DOHH2 (cell line): ENCODE measurements around the gene KRTAP12-1.
"Not testable (repeated sequence)": the region's sequence is repeated elsewhere in the genome, so short reads cannot be mapped to it uniquely, and the experiment has no call there.

ENCODE experiments used
- H3F3A ChIP-seq: fragments of 200-600 bp; sonication (generic), shearing (Covaris generic); 2 replicates; pipeline ENCODE4 v1.6.0; 2016; ENCODE audit warnings: antibody characterized with exemption, mild to moderate bottlenecking; ENCODE audit not compliant: control insufficient read depth, insufficient read depth
- H3K27ac ChIP-seq: fragments of 200-600 bp; sonication (generic); 2 replicates; pipeline ENCODE4 v1.5.1; 2014; ENCODE audit warnings: low read depth, mild to moderate bottlenecking, low read length, moderate library complexity
- H3K27me3 ChIP-seq: fragments of 200-600 bp; sonication (generic); 2 replicates; pipeline ENCODE4 v1.6.1; 2014; ENCODE audit warnings: mild to moderate bottlenecking, low read length, mixed read lengths; ENCODE audit not compliant: control insufficient read depth
- H3K36me3 ChIP-seq: fragments of 200-600 bp; sonication (generic); 2 replicates; pipeline ENCODE4 v1.6.1; 2014; ENCODE audit warnings: mild to moderate bottlenecking, low read length, moderate library complexity, mixed read lengths; ENCODE audit not compliant: control insufficient read depth
- H3K4me1 ChIP-seq: fragments of 200-600 bp; sonication (generic); 2 replicates; pipeline ENCODE4 v1.6.1; 2014; ENCODE audit warnings: mild to moderate bottlenecking, low read length, mixed read lengths; ENCODE audit not compliant: control insufficient read depth
- H3K4me2 ChIP-seq: fragments of 200-600 bp; sonication (generic); 2 replicates; pipeline ENCODE4 v1.6.0; 2014; ENCODE audit warnings: mild to moderate bottlenecking, low read length, moderate library complexity
- H3K4me3 ChIP-seq: fragments of 200-600 bp; sonication (generic); 2 replicates; pipeline ENCODE4 v1.5.1; 2014; ENCODE audit warnings: mild to moderate bottlenecking, low read length, mixed read lengths
- H3K79me2 ChIP-seq: fragments of 200-600 bp; sonication (generic); 2 replicates; pipeline ENCODE4 v1.6.1; 2014; ENCODE audit warnings: mild to moderate bottlenecking, low read length, mixed read lengths; ENCODE audit not compliant: control insufficient read depth
- H3K9me2 ChIP-seq: fragments of 200-600 bp; sonication (generic); replicated peaks from 2 replicates; pipeline ENCODE4 v1.6.1; 2014; ENCODE audit warnings: mild to moderate bottlenecking, low read length, mixed read lengths; ENCODE audit not compliant: control insufficient read depth
- H3K9me3 ChIP-seq: fragments of 200-600 bp; sonication (generic); 2 replicates; pipeline ENCODE4 v1.6.1; 2014; ENCODE audit warnings: antibody characterized with exemption, low read length, mixed read lengths; ENCODE audit not compliant: control insufficient read depth, insufficient read depth
- H4K20me1 ChIP-seq: fragments of 200-600 bp; sonication (generic); 2 replicates; pipeline ENCODE4 v1.6.0; 2014; ENCODE audit warnings: low read depth, mild to moderate bottlenecking, antibody characterized with exemption, low read length, moderate library complexity; ENCODE audit not compliant: control insufficient read depth, insufficient read depth
- CTCF ChIP-seq: fragments of 200-600 bp; sonication (generic); IDR thresholded peaks from one replicate; pipeline ENCODE4 v1.5.1; 2014; ENCODE audit warnings: antibody characterized with exemption, mild to moderate bottlenecking, low read depth, low read length; ENCODE audit not compliant: poor library complexity, severe bottlenecking
- EZH2phosphoT487 ChIP-seq: fragments of 200-600 bp; sonication (generic); IDR thresholded peaks from 2 replicates; pipeline ENCODE4 v1.6.1; 2017; ENCODE audit warnings: borderline replicate concordance, mild to moderate bottlenecking, antibody characterized with exemption, low read length, moderate library complexity, mixed read lengths

Gene KRTAP12-1

GRCh38 chr21:44692798-44693512 lies 11.0 kb upstream of the KRTAP12-1 start:
- H3K9me2 ChIP-seq: no peaks in the 10 kb centered on the region
- no peaks in the 10 kb centered on the region for H4K20me1 ChIP-seq
- H3K79me2 ChIP-seq: no peaks in the 10 kb centered on the region
- H3K4me1 ChIP-seq: no peaks in the 10 kb centered on the region
- H3F3A ChIP-seq: no peaks in the 10 kb centered on the region
- peaks cover 4% of the 10 kb centered on the region; the same call in 1 of the 2 replicates for H3K9me3 ChIP-seq
- TF ChIP-seq EZH2phosphoT487: no peak
- no peak for TF ChIP-seq CTCF
- H3K4me2 ChIP-seq: no peak overlapping the region
- H3K27me3 ChIP-seq: no peaks in the 10 kb centered on the region
- H3K4me3 ChIP-seq: no peak overlapping the region
- no peaks in the 10 kb centered on the region for H3K36me3 ChIP-seq
- H3K27ac ChIP-seq: no peak overlapping the region

GRCh38 chr21:44691686-44692085 lies 9.7 kb upstream of the KRTAP12-1 start:
- Histone ChIP-seq H3K27ac (no peak overlapping the region), H3K36me3 (no peaks in the 10 kb centered on the region), H3K4me2 (no peak overlapping the region), H3K9me3 (peaks cover 4% of the 10 kb centered on the region; the same call in 1 of the 2 replicates), H3F3A (no peaks in the 10 kb centered on the region), H3K9me2 (no peaks in the 10 kb centered on the region), H3K4me1 (no peaks in the 10 kb centered on the region), H3K27me3 (no peaks in the 10 kb centered on the region), H3K79me2 (no peaks in the 10 kb centered on the region), H4K20me1 (no peaks in the 10 kb centered on the region), H3K4me3 (no peak overlapping the region)
- no peak for TF ChIP-seq EZH2phosphoT487
- TF ChIP-seq CTCF: no peak

- H3K9me3 ChIP-seq, H3K27me3 ChIP-seq, H3K9me2 ChIP-seq, H3K4me3 ChIP-seq, H3K4me1 ChIP-seq, H4K20me1 ChIP-seq, H3K36me3 ChIP-seq, H3K27ac ChIP-seq, H3K4me2 ChIP-seq, H3K79me2 ChIP-seq, H3F3A ChIP-seq: not testable (repeated sequence)
Measured at GRCh38 chr21:44689740-44690139, 7.8 kb upstream of the KRTAP12-1 start.

- Histone ChIP-seq H3K27ac (no peak overlapping the region), H3K27me3 (peaks cover 3% of the 10 kb centered on the region; the same call in 1 of the 2 replicates)
- TF ChIP-seq EZH2phosphoT487: no peak
- no peak for TF ChIP-seq CTCF
Measured at GRCh38 chr21:44687671-44688070, 5.7 kb upstream of the KRTAP12-1 start.

More at GRCh38 chr21:44687671-44688070, 5.7 kb upstream of the KRTAP12-1 start:
- Histone ChIP-seq H3K4me1 (no peaks in the 10 kb centered on the region), H3K9me3 (peaks cover under 1% of the 10 kb centered on the region; the same call in 1 of the 2 replicates), H3K79me2 (no peaks in the 10 kb centered on the region), H3K4me3 (no peak overlapping the region), H4K20me1 (no peaks in the 10 kb centered on the region), H3F3A (no peaks in the 10 kb centered on the region), H3K9me2 (no peaks in the 10 kb centered on the region), H3K4me2 (no peak overlapping the region), H3K36me3 (no peaks in the 10 kb centered on the region)
